GM23338 (cell line): ENCODE data around the gene AAGAB. TPM values are rescaled to one million over a fixed set of nuclear protein-coding genes. Genes with fewer than 3 reads are reported as not detected.

Experiments
- ATAC-seq: fragments of 200-7000 bp; cut with Tn5 transposase; 3 replicates; pipeline ENCODE4 v1.9.1; 2020
- DNase-seq: peaks from one replicate; pipeline ENCODE4 v3.0.0-alpha.2; 2015; ENCODE audit warnings: low spot score
- H2AFZ ChIP-seq: fragments of 200-600 bp; sonication (generic); 2 replicates; pipeline ENCODE4 v1.8.0; 2016; ENCODE audit warnings: antibody characterized with exemption, mild to moderate bottlenecking, moderate library complexity
- H3F3A ChIP-seq: fragments of 200-600 bp; sonication (generic); replicated peaks from 2 replicates; pipeline ENCODE4 v1.8.0; 2017; ENCODE audit warnings: antibody characterized with exemption, mixed run types, low read depth
- H3K27ac ChIP-seq: fragments of 200-600 bp; sonication (generic); 2 replicates; pipeline ENCODE4 v1.6.1; 2016; ENCODE audit warnings: low read depth
- H3K27me3 ChIP-seq: fragments of 200-600 bp; sonication (generic); 2 replicates; pipeline ENCODE4 v1.8.0; 2016; ENCODE audit warnings: mild to moderate bottlenecking, mixed run types, moderate library complexity; ENCODE audit not compliant: insufficient read depth
- H3K36me3 ChIP-seq: fragments of 200-600 bp; sonication (generic); 2 replicates; pipeline ENCODE4 v1.8.0; 2016; ENCODE audit warnings: mild to moderate bottlenecking; ENCODE audit not compliant: insufficient read depth
- H3K4me1 ChIP-seq: fragments of 200-600 bp; sonication (generic); 2 replicates; pipeline ENCODE4 v1.8.0; 2016; ENCODE audit warnings: mild to moderate bottlenecking, moderate library complexity; ENCODE audit not compliant: insufficient read depth
- H3K4me2 ChIP-seq: fragments of 200-600 bp; sonication (generic); 2 replicates; pipeline ENCODE4 v1.7.1; 2017; ENCODE audit warnings: mixed run types
- H3K4me3 ChIP-seq: fragments of 200-600 bp; sonication (generic); 2 replicates; pipeline ENCODE4 v1.6.1; 2016; ENCODE audit warnings: mixed run types
- H3K79me2 ChIP-seq: fragments of 200-600 bp; sonication (generic); replicated peaks from 2 replicates; pipeline ENCODE4 v1.8.0; 2017; ENCODE audit warnings: mild to moderate bottlenecking; ENCODE audit not compliant: insufficient read depth
- H3K9me2 ChIP-seq: fragments of 200-600 bp; sonication (generic); 2 replicates; pipeline ENCODE4 v1.8.0; 2017; ENCODE audit not compliant: insufficient read depth
- H4K20me1 ChIP-seq: fragments of 200-600 bp; sonication (generic); replicated peaks from 2 replicates; pipeline ENCODE4 v1.8.0; 2017; ENCODE audit warnings: mild to moderate bottlenecking; ENCODE audit not compliant: insufficient read depth
- H3K27ac Mint-ChIP-seq: 2 replicates; pipeline ENCODE4 v1.8.0; 2020; ENCODE audit warnings: inconsistent platforms, mild to moderate bottlenecking, moderate library complexity, mixed read lengths
- H3K27me3 Mint-ChIP-seq: 3 replicates; pipeline ENCODE4 v1.8.0; 2022; ENCODE audit warnings: low read depth, mild to moderate bottlenecking, moderate library complexity, mixed read lengths, inconsistent platforms; ENCODE audit not compliant: insufficient read depth, poor library complexity
- H3K36me3 Mint-ChIP-seq: 3 replicates; pipeline ENCODE4 v1.8.0; 2021; ENCODE audit warnings: low read depth, mild to moderate bottlenecking, inconsistent platforms, moderate library complexity, mixed read lengths
- H3K4me1 Mint-ChIP-seq: 3 replicates; pipeline ENCODE4 v1.8.0; 2020; ENCODE audit warnings: mild to moderate bottlenecking, inconsistent platforms, mixed read lengths
- H3K4me3 Mint-ChIP-seq: 3 replicates; pipeline ENCODE4 v1.8.0; 2021; ENCODE audit warnings: moderate library complexity, mild to moderate bottlenecking, inconsistent platforms, mixed read lengths
- H3K9me3 Mint-ChIP-seq: 3 replicates; pipeline ENCODE4 v1.8.0; 2020; ENCODE audit warnings: moderate library complexity, mild to moderate bottlenecking, inconsistent platforms, mixed read lengths
- CREB1 ChIP-seq: fragments of 250-450 bp; sonication (Bioruptor Pico); IDR thresholded peaks from 2 replicates; pipeline ENCODE4 v1.5.0; 2020; ENCODE audit warnings: low read depth, mild to moderate bottlenecking, moderate library complexity
- CTCF ChIP-seq, 2 experiments: fragments of 200-600 bp in 1 of 2; sonication (generic) in 1 of 2; conservative IDR thresholded peaks; 2 replicates each; pipeline versions ENCODE4 v1.5.1 to v1.6.1; 2016 to 2017; ENCODE audit warnings: antibody characterized with exemption in 2 of 2, low read depth in 2 of 2, mild to moderate bottlenecking in 2 of 2, moderate library complexity in 1 of 2
- ETS1 ChIP-seq: IDR thresholded peaks from 2 replicates; pipeline ENCODE4 v1.6.1; 2016; ENCODE audit warnings: antibody characterized with exemption
- EZH2 ChIP-seq: fragments of 200-600 bp; sonication (generic); IDR thresholded peaks from one replicate; pipeline ENCODE4 v1.8.0; 2017; ENCODE audit warnings: antibody characterized with exemption, mild to moderate bottlenecking, low read depth; ENCODE audit not compliant: unreplicated experiment
- EZH2phosphoT487 ChIP-seq: fragments of 200-600 bp; sonication (generic); IDR thresholded peaks from one replicate; pipeline ENCODE4 v1.8.1; 2018; ENCODE audit warnings: antibody characterized with exemption; ENCODE audit not compliant: unreplicated experiment
- JUNB ChIP-seq: IDR thresholded peaks from one replicate; pipeline ENCODE4 v1.6.1; 2016; ENCODE audit warnings: antibody characterized with exemption; ENCODE audit not compliant: unreplicated experiment
- NANOG ChIP-seq: IDR thresholded peaks from 2 replicates; pipeline ENCODE4 v1.6.1; 2016; ENCODE audit warnings: antibody characterized with exemption, borderline replicate concordance
- POLR2AphosphoS5 ChIP-seq: IDR thresholded peaks from 2 replicates; pipeline ENCODE4 v1.6.1; 2016; ENCODE audit warnings: antibody characterized with exemption, low read depth
- STAT1 ChIP-seq: IDR thresholded peaks from one replicate; pipeline ENCODE4 v1.6.1; 2016; ENCODE audit warnings: antibody characterized with exemption; ENCODE audit not compliant: unreplicated experiment
- ZNF114 ChIP-seq: fragments of 250-450 bp; sonication (Bioruptor Pico); IDR thresholded peaks from 2 replicates; pipeline ENCODE4 v1.5.0; 2020; ENCODE audit warnings: mild to moderate bottlenecking, moderate library complexity
- ZNF331 ChIP-seq: fragments of 250-450 bp; sonication (Bioruptor Pico); IDR thresholded peaks from 2 replicates; pipeline ENCODE4 v1.5.0; 2020; ENCODE audit warnings: low read depth, mild to moderate bottlenecking, moderate library complexity
- ZNF462 ChIP-seq: fragments of 250-450 bp; sonication (Bioruptor Pico); IDR thresholded peaks from 2 replicates; pipeline ENCODE4 v1.5.0; 2020; ENCODE audit warnings: mild to moderate bottlenecking, moderate library complexity
- polyA plus RNA-seq: library from polyadenylated mRNA; unstranded; fragments of >200 nt; fragmentation: Nextera tagmentation; extraction: Ambion mirVana; gene quantifications from 2 replicates; pipeline ENCODE4 v1.2.1, GENCODE V29; 2016
- total RNA-seq: library from RNA; depleted of rRNA; stranded (reverse); fragments of >200 nt; shearing (Covaris generic); gene quantifications from 2 replicates; pipeline ENCODE4 v1.2.3, GENCODE V29; 2014
- TF ChIP-seq, protein P1 (sequence below): IDR thresholded peaks from one replicate; pipeline ENCODE4 v1.6.1; 2018; ENCODE audit warnings: antibody characterized with exemption; ENCODE audit not compliant: unreplicated experiment

AAGAB gene
- total and polyA plus RNA-seq, 2 experiments from 2014 or later = 20.8 to 42.8 TPM

DNA sequence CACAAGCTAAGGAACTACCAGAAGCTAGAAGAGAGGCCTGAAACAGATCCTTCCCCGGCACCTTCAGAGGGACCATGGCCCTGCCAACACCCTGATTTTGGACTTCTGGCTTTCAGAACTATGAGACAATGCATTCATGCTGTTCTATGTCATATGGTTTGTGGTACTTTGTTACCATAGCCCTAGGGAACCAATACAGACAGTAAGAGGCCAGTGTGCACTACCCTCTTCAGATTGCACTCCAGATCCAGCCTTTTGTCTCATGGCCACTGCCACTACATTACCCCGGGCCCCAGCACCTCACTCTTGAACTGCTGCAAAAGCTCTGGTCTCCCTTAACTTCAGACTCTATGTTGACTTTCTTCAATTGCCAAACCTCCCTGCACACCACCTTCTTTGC is 24.0 kb downstream of the AAGAB start:
- Mint-ChIP-seq H3K27me3 (no peaks in the 10 kb centered on the region), H3K27ac (no peak overlapping the region), H3K36me3 (peaks cover 38% of the 10 kb centered on the region), H3K9me3 (no peaks in the 10 kb centered on the region), H3K4me3 (no peak overlapping the region), H3K4me1 (no peaks in the 10 kb centered on the region)
- Histone ChIP-seq H3K4me3 (no peak overlapping the region), H4K20me1 (no peaks in the 10 kb centered on the region), H3K36me3 (peaks cover 7% of the 10 kb centered on the region), H3K4me2 (no peak overlapping the region), H3K9me2 (no peaks in the 10 kb centered on the region), H3K79me2 (no peaks in the 10 kb centered on the region), H3K27ac (no peak overlapping the region), H3K27me3 (no peaks in the 10 kb centered on the region), H3F3A (no peaks in the 10 kb centered on the region), H2AFZ (no peak overlapping the region), H3K4me1 (no peaks in the 10 kb centered on the region)
- no peak for DNase-seq
- ATAC-seq = no peak
- TF ChIP-seq POLR2AphosphoS5 = no peak
- no peak for TF ChIP-seq NANOG
- TF ChIP-seq STAT1 = no peak
- no peak for TF ChIP-seq EZH2phosphoT487
- TF ChIP-seq, protein P1, sequence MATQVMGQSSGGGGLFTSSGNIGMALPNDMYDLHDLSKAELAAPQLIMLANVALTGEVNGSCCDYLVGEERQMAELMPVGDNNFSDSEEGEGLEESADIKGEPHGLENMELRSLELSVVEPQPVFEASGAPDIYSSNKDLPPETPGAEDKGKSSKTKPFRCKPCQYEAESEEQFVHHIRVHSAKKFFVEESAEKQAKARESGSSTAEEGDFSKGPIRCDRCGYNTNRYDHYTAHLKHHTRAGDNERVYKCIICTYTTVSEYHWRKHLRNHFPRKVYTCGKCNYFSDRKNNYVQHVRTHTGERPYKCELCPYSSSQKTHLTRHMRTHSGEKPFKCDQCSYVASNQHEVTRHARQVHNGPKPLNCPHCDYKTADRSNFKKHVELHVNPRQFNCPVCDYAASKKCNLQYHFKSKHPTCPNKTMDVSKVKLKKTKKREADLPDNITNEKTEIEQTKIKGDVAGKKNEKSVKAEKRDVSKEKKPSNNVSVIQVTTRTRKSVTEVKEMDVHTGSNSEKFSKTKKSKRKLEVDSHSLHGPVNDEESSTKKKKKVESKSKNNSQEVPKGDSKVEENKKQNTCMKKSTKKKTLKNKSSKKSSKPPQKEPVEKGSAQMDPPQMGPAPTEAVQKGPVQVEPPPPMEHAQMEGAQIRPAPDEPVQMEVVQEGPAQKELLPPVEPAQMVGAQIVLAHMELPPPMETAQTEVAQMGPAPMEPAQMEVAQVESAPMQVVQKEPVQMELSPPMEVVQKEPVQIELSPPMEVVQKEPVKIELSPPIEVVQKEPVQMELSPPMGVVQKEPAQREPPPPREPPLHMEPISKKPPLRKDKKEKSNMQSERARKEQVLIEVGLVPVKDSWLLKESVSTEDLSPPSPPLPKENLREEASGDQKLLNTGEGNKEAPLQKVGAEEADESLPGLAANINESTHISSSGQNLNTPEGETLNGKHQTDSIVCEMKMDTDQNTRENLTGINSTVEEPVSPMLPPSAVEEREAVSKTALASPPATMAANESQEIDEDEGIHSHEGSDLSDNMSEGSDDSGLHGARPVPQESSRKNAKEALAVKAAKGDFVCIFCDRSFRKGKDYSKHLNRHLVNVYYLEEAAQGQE = no peak
- TF ChIP-seq EZH2 = no peak
- TF ChIP-seq ZNF462 (CRISPR knock-in tag) = no peak
- no peak for TF ChIP-seq ZNF114
- no peak for TF ChIP-seq JUNB
- no peak for TF ChIP-seq ZNF331 (CRISPR knock-in tag)
- TF ChIP-seq ETS1 = no peak
- TF ChIP-seq CTCF (conservative IDR thresholded peaks at IDR 0.05; ENCODE audit: low read depth in 2 of 2) = no peak
- no peak for TF ChIP-seq CREB1 (CRISPR knock-in tag)
